Measurements from ENCODE around the gene PLB1.

GRCh38 chr2:28683100-28683706, 187.3 kb downstream of the PLB1 start:
- TF ChIP-seq POLR2A (IDR thresholded peaks at IDR 0.05), result no peak
- TF ChIP-seq POLR2AphosphoS5 (IDR thresholded peaks at IDR 0.05; ENCODE audit: insufficient read depth in 1 of 2, low read depth in 1 of 2), result no peak
- no peak for TF ChIP-seq CTCF (IDR thresholded peaks at IDR 0.05)
